Skeletal muscle cell (primary cell): ENCODE results near the gene KRT79.
A peak's percentile ranks its signal among the peaks of the same experiment; 100 is the strongest.
"Not testable (repeated sequence)": the region's sequence is repeated elsewhere in the genome, so short reads cannot be mapped to it uniquely, and the experiment has no call there.

ENCODE experiments used
- DNase-seq: peaks from one replicate; pipeline ENCODE4 v3.0.0-alpha.2; 2010; ENCODE audit warnings: low read depth
- H3K4me3 ChIP-seq: 2 replicates; pipeline ENCODE4 v1.5.1; 2011; ENCODE audit warnings: low read depth, mild to moderate bottlenecking, control low read depth, low read length, moderate library complexity

KRT79 gene

GRCh38 chr12:52833922-52834726 lies at the start of gene KRT79:
KRT79 (minus strand) TSS chr12:52834311; CDS start chr12:52834260, 51 bp downstream.
- DNase-seq: no peak
- no peak within 1 kb of the TSS for H3K4me3 ChIP-seq

DNA sequence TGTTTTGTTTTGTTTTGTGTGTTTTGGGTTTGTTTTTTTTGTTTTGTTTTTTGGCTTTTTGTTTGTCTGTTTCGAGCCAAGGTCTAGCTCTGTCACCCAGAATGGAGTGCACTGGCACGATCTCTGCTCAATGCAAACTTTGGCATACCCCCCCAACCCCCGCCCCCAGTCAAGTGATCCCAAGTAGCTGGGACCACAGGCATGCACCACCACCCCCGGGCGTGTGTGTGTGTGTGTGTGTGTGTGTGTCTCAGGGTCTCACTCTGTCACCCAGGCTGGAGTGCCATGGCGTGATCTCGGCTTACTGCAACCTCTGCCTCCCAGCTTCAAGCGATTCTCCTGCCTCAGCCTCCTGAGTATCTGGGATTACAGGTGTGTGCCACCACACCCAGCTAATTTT lies 46.4 kb upstream of the KRT79 start:
- H3K4me3 ChIP-seq: not testable (repeated sequence)

DNA sequence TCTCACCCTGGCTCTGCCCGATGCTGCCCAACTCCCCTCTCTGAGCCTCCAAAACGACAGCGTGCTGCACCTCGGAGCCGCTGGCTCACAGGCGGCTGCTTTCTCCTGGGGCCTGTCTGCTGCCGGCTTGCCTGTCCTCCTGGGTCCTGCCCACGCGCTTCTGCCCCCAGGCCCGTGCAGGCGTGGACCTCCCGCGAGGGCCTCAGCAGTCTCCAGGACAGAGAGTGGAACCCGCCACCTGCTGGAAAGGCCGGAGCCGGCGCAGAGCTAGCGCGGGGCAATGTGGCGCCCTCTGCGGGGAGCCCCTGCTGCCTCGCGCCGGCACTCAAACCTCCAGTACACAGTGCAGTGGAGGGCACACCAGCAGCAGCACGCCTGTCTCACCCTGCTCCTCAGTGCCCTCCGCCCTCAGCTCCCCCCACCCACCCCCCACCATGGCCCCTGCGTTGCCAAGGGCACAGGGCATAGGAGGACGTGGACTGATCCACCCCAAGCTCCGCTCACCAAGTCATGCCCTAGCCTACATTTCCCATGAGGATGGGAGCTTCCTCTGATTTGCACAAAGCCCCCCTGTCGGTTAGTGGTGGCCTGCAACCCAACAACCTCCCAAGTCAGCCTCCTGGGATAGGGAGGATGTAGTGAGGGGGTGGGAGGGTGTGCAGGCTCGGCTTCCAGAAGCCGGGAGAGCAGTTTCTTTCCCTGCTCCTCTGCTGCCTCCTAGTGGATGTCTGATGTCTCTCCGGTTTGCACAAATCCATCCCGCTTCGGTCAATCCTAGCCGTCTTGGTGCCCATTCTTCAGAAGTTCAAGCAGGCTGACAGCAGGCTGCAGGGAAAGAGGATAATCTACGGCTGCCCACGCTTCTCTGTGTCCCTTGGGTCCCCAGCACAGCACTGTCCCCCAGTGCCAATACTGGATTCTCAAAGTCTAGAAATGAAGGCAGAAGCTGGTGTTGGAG lies 45.6 kb upstream of the KRT79 start:
- peak; percentile 64 for DNase-seq
- H3K4me3 ChIP-seq: no peak overlapping the region

More for the DNA sequence above, 46.4 kb upstream of the KRT79 start:
- DNase-seq: not testable (repeated sequence)

DNA sequence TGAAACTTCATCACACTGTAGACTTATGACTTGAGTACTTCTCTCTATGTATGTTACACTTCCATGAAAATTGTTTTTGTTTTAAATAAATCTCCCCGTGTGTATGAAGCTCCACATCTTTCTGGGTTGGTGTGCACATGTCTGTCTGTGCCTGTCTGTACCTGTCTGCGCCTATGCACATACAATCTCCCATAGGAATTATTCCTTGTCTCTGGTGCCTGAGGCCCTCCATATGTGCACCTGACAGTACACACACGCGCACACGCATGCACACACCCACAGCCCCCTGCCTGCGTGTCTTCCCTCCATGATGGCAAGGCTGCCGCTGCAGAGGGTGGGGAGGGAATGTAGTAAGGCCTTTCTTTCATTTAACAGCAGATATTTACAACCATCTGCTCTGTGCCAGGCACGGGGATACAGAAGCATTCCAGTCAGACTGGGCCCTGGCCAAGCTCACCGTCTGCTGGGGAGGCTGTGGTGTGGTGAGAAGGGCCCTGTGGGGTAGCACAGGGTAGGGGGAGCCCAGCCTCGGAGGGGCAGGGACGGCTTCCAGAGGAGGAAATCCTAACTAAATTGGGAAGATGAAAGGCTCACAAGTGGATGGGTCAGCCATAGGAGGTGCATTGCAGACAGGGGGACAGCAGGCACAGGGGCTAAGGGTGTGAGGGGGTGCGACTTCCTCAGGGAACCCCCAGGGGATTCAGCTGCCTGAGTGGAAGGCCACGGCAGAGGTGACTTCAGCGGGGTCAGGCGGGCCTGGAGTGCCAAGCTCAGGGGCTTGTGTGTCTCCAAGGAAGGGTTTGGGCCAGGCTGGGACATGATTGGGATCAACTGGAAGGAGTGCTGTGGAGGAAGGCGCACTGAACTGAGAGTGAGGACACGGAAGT lies 44.6 kb upstream of the KRT79 start:
- no peak overlapping the region for H3K4me3 ChIP-seq
- DNase-seq: no peak

DNA sequence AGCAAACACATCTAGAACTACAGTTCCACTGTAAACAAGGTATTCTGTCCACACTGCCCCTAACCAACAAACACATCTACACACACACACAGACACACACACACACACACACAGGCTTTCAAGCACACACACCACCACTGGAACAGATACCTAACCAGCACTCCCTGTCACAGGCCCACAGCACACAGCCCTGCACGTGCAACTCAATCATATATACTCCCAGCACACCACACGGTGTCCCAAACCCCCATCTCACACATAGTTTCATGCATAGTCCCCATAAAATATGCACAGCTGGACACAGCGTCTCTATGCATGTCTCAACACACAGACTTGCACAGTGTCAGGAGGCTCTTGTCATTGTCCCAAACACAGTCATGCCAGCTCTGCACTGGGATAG lies 43.1 kb upstream of the KRT79 start:
- H3K4me3 ChIP-seq: no peak overlapping the region
- DNase-seq: no peak

GRCh38 chr12:52876372-52876771 lies 42.3 kb upstream of the KRT79 start:
- DNase-seq: no peak

DNA sequence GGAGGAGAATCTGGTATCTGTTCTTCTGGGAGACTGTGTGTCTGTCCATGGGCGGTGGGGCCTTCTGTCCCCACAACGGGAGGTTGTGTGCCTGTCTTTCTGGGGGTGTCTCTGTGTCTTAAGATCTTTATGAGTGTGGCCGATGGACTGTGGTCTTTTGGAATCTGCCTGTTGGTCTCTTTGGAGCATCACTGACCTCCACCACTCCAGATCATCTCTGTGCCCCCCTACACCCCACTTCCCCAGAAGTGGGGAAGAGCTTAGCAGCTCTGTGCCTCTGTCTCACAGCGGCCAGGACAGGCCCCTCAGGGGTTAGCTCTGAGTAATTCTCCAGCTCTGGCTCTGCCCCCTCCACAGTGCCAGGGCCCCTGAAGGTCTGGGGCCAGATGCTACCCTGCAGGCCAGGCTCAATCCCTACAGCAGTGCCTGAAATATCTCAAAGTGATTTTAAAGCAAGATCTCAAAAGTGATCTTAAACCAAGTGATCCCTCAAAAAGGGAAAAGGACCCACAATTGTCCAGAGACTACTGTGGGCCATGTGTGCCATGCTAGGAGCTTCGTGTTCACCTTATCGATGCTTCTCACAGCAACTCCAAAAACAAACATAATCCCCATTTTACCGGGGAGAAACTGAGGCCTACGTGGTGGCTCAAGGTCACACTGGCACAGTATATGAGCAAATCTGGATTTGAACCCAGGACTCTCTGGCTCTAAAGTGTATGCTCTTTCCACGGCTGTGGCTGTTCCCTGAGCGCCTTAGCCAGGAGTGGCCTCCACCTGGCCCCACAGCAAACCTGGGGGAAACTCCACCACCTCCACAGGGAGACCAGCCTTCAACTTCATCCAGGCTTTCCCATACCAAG lies 40.7 kb upstream of the KRT79 start:
- DNase-seq: no peak
- H3K4me3 ChIP-seq: peak overlapping the region; percentile 21

More at GRCh38 chr12:52876372-52876771, 42.3 kb upstream of the KRT79 start:
- no peak overlapping the region for H3K4me3 ChIP-seq

- peak; percentile 85 for DNase-seq
- H3K4me3 ChIP-seq: peak overlapping the region; percentile 35
These were observed 39.9 kb upstream of the KRT79 start for GRCh38 chr12:52873832-52874572.

DNA sequence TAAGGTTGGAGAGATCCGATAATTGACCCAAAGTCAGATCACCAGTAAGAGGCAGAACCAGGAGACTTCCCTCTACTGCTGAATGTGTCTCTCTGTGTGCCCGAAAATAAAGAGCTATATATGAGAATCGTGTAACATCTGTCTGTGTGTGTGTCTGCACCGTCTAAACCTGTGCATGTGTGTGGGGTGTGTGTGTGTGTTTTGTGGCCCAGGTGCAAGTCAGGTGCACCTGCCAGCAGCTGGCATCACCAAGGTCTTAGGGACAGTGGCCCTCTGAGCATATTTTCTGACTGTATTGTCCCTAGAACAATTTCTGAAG lies 39.4 kb upstream of the KRT79 start:
- peak overlapping the region; percentile 35 for H3K4me3 ChIP-seq
- no peak for DNase-seq

- no peak for DNase-seq
- no peak overlapping the region for H3K4me3 ChIP-seq
These were observed 38.7 kb upstream of the KRT79 start for GRCh38 chr12:52872644-52873389.

DNA sequence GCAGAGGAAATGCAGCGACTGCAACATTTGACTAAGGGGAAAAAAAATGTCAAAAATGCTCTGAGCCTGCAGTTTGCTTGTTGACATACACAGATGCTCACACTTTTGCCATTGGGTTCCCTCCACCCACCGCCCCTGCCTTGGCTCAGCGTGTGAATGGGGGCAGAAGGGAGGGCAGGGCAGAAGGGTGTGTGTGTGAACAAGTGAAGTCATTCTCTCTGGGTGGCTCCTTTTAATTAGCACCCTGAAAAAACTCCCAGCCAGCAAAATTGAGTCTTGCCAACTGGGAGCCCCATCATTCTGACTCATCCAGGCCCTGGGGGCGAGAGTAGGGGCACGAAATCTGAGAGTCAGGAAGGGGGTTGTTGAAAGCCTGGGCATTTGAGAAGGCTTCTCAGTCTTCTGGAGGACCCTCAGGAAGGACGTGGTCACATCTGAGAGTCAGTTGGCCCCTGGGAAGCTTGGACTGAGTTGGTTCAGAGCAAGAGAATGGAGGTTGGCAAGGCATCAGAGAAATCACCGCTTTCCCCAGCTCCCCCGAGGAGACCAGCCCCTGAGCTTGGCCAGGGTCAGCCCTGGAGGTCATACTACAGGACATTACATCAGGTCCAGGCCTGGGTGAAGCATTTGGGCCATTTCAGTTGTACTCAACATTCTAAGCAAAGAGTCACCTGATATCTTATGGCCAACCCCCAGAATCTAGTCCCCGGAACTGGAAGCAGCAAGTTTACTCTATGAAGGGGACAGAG lies 37.4 kb upstream of the KRT79 start:
- DNase-seq: peak; percentile 84
- no peak overlapping the region for H3K4me3 ChIP-seq

GRCh38 chr12:52870361-52871290 lies 36.5 kb upstream of the KRT79 start:
- no peak for DNase-seq
- no peak overlapping the region for H3K4me3 ChIP-seq

DNA sequence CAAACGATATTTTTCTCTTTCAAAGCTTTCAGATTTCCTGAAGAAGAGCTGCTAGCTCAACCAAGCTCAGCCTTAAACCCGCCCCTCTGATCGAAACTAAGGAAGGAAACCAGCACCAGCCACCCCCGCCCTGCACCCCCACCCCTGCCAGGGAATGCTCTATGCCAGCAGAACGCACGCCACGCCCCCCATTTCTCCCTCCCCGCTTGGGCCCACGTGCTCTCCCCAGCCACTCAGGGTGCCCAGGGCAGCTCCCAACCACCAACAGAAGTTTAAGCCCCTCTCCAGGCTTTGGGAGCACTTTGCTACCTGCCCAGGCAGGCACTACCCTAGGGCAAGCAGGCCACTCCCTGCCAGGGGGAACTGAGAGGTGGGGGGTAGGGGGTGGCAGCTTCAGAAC lies 33.5 kb upstream of the KRT79 start:
- no peak overlapping the region for H3K4me3 ChIP-seq
- DNase-seq: no peak

- no peak overlapping the region for H3K4me3 ChIP-seq
- DNase-seq: no peak
These were observed 33.0 kb upstream of the KRT79 start for GRCh38 chr12:52867152-52867551.

- H3K4me3 ChIP-seq: no peak overlapping the region
These were observed 31.2 kb upstream of the KRT79 start for GRCh38 chr12:52865090-52865944.

More at GRCh38 chr12:52865090-52865944, 31.2 kb upstream of the KRT79 start:
- no peak for DNase-seq
